ENCODE measurements around the gene VAC14.

The VAC14 gene

DNA sequence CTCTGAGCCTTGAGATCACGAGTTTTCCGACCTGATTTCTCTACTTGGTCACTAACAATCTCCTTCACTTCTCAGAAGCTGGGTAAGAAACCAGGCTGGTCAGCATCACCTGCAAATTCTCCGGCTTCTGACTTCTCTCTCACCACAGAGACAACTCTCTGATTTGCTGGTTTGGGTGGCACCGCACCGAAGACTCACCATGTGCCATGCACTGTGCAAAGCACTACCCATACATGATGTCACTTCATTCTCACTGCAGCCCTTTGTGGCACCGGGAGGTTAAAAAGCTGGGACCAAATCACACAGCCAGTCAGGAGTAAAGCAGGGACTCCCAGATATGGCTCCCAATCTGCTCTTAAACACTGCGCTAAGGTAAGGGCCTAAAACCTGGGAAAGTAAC, 647 bp downstream of the VAC14 start:
- no peak overlapping the region for H3K27ac ChIP-seq (ENCODE audit: low read depth, low read length)
- H3K36me3 ChIP-seq (ENCODE audit: control insufficient read depth, insufficient read depth, low read length) = no peaks in the 10 kb centered on the region
- peak overlapping the region; percentile 16 for H3K9ac ChIP-seq (ENCODE audit: low read length)
- no peaks in the 10 kb centered on the region for H3K27me3 ChIP-seq (ENCODE audit: control insufficient read depth, insufficient read depth, low read length)
- H3K4me1 ChIP-seq (ENCODE audit: control insufficient read depth, insufficient read depth, low read length) = peaks cover 5% of the 10 kb centered on the region
- peak overlapping the region; percentile 67 for H3K4me3 ChIP-seq (ENCODE audit: low read length)

DNA sequence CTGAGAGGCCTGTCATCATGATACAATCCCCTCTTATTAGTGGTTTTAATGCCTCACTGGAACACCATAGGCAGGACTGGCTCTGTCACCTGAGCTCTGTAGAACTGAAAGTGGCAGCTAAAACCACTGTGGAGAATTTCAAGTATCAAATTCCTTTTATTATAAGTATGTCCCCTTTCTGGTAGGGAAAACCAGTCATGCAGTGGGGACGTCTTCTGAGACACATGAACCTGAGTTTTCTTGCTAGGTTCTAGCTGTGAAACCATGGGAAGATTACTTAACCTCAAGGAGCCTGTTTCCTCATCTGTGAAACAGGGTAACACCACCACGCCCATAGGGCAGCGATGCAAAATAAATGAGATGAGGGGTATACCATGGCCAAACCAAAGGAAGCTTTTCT, 4.7 kb downstream of the VAC14 start:
- Histone ChIP-seq H3K27me3 (ENCODE audit: control insufficient read depth, insufficient read depth, low read length) (no peaks in the 10 kb centered on the region), H3K4me1 (ENCODE audit: control insufficient read depth, insufficient read depth, low read length) (peaks cover 5% of the 10 kb centered on the region), H3K36me3 (ENCODE audit: control insufficient read depth, insufficient read depth, low read length) (no peaks in the 10 kb centered on the region), H3K4me3 (ENCODE audit: low read length) (no peak overlapping the region), H3K27ac (ENCODE audit: low read depth, low read length) (no peak overlapping the region), H3K9ac (ENCODE audit: low read length) (no peak overlapping the region)

DNA sequence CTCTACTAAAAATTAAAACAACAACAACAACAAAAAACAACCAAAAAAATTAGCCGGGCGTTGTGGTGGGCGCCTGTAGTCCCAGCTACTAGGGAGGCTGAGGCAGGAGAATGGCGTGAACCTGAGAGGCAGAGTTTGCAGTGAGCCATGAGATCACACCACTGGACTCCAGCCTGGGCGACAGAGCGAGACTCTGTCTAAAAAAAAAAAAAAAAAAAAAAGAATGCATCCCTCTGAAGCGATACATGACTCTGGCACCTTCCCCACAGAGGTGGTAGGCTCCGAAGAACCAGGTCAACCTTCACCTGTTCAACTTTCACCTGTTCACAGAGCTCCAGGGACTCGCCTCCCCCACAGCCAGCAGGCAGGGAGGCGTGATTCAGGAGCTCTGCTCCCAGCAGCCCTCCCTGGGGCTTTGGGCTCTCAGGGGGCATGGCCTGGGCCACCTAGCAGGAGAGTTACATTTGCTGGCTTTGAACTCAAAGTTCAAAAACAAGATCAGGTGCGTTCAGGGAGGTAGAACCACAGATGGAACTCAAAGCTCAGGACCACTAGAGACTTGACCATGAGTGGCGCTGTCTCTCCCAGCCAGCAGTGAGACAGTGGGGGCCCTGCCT, 5.6 kb downstream of the VAC14 start:
- peaks cover 4% of the 10 kb centered on the region for H3K4me1 ChIP-seq (ENCODE audit: control insufficient read depth, insufficient read depth, low read length)
- no peak overlapping the region for H3K4me3 ChIP-seq (ENCODE audit: low read length)
- H3K36me3 ChIP-seq (ENCODE audit: control insufficient read depth, insufficient read depth, low read length) = no peaks in the 10 kb centered on the region
- H3K9ac ChIP-seq (ENCODE audit: low read length) = no peak overlapping the region
- no peaks in the 10 kb centered on the region for H3K27me3 ChIP-seq (ENCODE audit: control insufficient read depth, insufficient read depth, low read length)
- no peak overlapping the region for H3K27ac ChIP-seq (ENCODE audit: low read depth, low read length)

DNA sequence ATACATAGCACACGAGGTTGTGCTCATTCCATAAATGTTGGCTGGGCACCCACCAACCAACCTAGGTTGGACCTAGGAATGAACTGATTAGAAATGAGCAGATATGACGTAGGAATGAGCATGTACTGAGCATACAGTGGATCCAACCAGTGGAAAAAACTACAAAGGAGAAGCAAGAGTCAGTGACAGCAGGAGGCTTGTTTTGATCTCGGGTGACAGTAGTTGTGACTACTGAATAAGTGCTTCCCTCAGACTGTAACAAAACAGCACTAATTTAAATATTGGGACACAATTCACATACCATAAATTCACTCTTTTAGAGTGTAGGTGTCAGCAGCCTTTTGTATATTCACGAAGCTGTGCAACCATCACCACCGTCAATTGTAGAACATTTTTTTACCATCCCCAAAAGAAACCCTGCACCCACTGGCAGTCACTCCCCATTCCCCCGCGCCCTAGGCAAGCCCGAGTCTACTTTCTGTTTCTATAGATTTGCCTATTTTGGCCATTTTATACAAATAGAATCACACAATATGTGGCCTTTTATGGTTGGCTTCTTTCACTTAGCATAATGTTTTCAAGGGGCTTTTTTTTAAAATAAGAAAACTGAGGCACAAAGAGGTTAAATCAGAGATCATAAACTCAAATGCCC, 7.0 kb downstream of the VAC14 start:
- H3K36me3 ChIP-seq (ENCODE audit: control insufficient read depth, insufficient read depth, low read length) = no peaks in the 10 kb centered on the region
- H3K9ac ChIP-seq (ENCODE audit: low read length) = no peak overlapping the region
- no peak overlapping the region for H3K27ac ChIP-seq (ENCODE audit: low read depth, low read length)

DNA sequence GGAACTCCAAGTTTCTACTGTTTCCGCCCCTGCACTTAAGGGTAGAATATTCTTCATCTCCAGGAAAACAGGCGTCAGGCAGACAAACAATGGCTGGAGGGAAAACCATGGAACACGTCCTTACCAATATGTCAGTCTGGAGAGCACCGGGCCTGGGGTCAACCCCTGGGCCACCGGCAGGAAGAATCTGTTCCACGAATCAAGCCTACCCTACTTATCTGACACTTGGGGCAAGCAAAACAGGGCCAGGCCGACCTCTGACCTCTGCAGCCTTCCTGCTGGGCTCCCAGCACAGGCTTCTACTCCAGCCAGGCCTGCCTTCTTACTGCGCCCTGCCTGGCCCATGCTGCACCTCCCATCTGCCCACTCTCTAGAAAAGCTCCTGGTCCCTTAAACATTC, 10.1 kb downstream of the VAC14 start:
- Histone ChIP-seq H3K27me3 (ENCODE audit: control insufficient read depth, insufficient read depth, low read length) (no peaks in the 10 kb centered on the region), H3K36me3 (ENCODE audit: control insufficient read depth, insufficient read depth, low read length) (peaks cover 4% of the 10 kb centered on the region), H3K4me1 (ENCODE audit: control insufficient read depth, insufficient read depth, low read length) (no peaks in the 10 kb centered on the region), H3K27ac (ENCODE audit: low read depth, low read length) (no peak overlapping the region), H3K4me3 (ENCODE audit: low read length) (no peak overlapping the region), H3K9ac (ENCODE audit: low read length) (no peak overlapping the region)

More for the DNA sequence above, 7.0 kb downstream of the VAC14 start:
- no peaks in the 10 kb centered on the region for H3K27me3 ChIP-seq (ENCODE audit: control insufficient read depth, insufficient read depth, low read length)
- H3K4me1 ChIP-seq (ENCODE audit: control insufficient read depth, insufficient read depth, low read length) = no peaks in the 10 kb centered on the region
- no peak overlapping the region for H3K4me3 ChIP-seq (ENCODE audit: low read length)

DNA sequence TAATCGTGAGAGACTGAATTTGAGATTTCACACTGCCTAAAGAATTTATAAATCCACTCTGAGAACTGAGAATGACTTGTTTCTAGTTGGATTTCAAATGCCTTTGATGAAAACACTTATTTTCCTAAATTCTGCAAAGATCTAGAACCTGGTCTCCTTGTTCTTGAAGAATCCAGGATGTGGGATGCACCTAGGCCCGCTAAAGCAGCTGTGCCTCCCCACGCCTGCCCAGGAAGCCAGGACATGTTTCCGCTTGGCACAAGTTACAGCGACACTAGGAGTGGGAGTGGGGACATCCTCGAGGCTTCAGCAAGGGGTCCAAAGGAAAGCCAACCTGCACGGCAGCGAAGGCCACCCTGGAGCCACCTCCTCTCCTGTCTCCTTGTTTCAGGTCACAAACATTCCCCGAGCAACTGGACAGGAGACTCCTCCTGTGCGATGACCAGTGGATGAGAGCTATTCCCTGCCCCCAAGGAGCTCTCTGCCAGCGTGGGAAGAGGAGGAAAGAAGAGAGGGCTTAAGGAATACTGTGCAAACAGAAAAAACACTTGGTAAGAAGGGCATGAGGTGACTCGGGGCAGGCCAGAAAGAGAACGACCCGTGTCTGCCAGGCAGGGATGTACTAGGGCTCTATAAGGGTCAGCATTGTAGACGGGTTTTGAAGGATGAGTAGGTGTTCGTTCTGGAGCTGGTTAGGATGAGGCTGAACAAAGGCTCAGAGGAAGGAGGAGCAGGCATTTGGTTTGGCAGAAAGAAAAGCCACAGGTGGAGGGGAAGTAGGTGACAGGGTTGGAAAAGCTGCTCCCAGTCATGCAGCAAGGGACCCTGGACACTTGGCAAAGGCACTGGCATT, 11.1 kb downstream of the VAC14 start:
- Histone ChIP-seq H3K4me3 (ENCODE audit: low read length) (no peak overlapping the region), H3K36me3 (ENCODE audit: control insufficient read depth, insufficient read depth, low read length) (peaks cover 11% of the 10 kb centered on the region), H3K27ac (ENCODE audit: low read depth, low read length) (no peak overlapping the region), H3K27me3 (ENCODE audit: control insufficient read depth, insufficient read depth, low read length) (no peaks in the 10 kb centered on the region), H3K4me1 (ENCODE audit: control insufficient read depth, insufficient read depth, low read length) (no peaks in the 10 kb centered on the region), H3K9ac (ENCODE audit: low read length) (no peak overlapping the region)

DNA sequence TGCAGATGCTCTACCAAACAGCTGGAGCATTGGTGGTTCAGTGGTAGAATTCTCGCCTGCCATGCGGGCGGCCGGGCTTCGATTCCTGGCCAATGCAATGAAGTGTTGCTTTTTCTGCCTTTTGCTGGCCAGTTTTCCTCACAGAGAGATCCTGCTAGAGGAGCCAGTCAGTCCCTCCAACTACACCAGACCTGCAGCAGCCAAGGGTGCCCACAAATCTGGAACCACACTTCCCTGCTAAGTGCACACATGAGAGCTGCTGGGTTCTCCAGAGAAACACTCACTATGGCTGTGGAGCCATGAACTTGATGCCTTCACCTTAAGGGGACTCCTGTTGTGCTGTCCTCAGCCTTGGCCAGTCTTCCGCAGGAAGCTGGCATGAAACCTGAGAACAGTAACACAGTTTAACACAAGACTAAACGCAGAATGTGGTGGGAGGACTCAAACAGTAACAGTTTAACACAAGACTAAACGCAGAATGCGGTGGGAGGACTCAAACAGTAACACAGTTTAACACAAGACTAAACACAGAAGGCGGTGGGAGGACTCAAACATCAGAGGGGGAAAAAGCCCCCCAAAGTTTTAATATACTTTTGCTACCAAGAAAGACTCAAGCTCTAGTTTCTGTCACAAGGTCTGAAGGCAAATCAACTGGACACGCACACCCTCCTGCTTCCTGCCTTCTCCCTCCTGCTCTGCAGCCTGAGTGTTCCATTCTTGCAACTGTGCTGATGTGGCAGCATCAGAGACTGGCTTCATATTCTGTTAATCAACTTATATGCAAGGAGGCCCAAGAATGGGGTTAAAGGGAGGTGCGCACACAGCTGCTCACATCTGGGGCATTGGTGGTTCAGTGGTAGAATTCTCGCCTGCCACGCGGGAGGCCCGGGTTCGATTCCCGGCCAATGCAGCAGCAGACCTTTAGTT, 12.0 kb downstream of the VAC14 start:
- H3K27me3 ChIP-seq (ENCODE audit: control insufficient read depth, insufficient read depth, low read length) = no peaks in the 10 kb centered on the region
- H3K4me1 ChIP-seq (ENCODE audit: control insufficient read depth, insufficient read depth, low read length) = no peaks in the 10 kb centered on the region
- no peak overlapping the region for H3K27ac ChIP-seq (ENCODE audit: low read depth, low read length)
- H3K36me3 ChIP-seq (ENCODE audit: control insufficient read depth, insufficient read depth, low read length) = peaks cover 11% of the 10 kb centered on the region
- H3K4me3 ChIP-seq (ENCODE audit: low read length) = no peak overlapping the region
- no peak overlapping the region for H3K9ac ChIP-seq (ENCODE audit: low read length)

DNA sequence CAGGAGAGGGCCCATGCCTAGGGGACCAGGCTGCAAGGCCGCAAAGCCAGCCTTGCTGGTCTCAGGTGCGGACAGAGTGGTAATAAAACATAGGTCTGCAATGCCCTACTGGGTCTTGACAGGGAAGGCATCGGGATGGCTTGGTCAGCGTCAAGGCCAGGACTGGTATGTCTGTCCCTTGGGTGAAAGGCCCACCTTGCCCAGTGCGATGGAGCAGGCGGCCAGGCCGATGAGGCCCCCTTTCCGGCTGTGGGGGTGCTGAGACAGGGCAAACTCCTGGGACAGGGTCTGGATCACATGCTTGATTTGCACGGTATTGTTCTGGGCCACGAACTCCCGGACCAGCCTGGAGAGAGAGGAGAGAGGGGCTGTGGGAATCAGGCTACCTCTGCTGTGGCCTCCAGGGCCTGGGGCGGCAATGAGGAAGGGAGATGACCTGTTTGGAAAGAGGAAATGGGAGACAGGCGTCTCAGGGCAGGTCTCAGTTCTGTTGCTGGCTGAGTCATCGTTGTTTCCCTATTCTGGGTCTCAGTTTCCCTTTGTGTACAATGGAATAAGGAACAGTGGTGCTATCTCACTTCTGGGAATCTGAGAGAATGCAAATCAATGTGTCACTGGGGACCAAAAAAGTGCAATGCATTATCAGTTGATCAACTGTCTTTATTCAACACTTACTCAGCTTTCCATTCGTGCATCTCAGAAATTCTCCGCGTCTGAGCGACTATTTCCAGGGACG, 14.8 kb downstream of the VAC14 start:
- Histone ChIP-seq H3K27me3 (ENCODE audit: control insufficient read depth, insufficient read depth, low read length) (no peaks in the 10 kb centered on the region), H3K4me3 (ENCODE audit: low read length) (no peak overlapping the region), H3K9ac (ENCODE audit: low read length) (no peak overlapping the region), H3K4me1 (ENCODE audit: control insufficient read depth, insufficient read depth, low read length) (no peaks in the 10 kb centered on the region), H3K36me3 (ENCODE audit: control insufficient read depth, insufficient read depth, low read length) (peaks cover 15% of the 10 kb centered on the region), H3K27ac (ENCODE audit: low read depth, low read length) (no peak overlapping the region)

DNA sequence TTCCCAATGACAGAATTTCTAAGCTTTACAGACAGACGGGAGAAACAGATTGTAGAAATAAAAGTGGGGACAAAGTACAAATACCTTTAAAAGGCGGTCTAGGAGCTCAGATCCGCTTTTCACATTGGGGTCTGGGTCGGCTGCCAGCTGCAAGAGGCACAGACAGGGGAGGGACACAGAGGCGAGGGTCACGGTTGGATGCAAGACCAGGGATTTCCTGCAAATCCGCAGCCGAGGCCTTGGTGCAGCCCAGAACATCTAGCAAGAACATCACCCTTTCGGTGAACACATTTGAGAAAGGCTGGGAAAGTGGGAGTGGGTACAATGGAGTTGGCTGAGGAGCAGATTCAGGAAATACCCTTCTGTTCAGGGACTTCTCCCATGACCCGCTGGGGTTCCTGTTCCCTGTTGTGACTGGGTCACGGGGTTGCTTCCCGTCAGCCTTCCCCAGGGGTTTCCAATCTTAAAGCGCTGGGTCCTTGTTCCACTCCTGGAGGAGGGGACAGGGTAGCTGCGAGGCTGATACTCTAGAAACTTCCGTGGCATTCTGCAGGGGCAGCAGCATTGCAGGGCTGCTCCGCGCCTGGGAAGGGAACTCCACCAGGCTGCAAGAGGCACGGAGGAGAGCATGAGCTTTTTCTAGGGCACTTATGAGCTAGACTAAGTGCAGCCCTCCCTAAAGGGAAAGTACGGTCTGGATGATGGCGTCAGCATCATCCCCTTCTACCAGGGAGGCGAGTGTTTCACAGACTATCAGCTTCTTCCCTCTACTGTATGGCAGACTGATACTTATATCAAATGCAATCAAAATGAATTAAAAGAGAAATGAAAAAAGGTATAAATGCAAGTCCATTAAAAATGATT, 16.0 kb downstream of the VAC14 start:
- Histone ChIP-seq H3K9ac (ENCODE audit: low read length) (no peak overlapping the region), H3K36me3 (ENCODE audit: control insufficient read depth, insufficient read depth, low read length) (peaks cover 26% of the 10 kb centered on the region), H3K27me3 (ENCODE audit: control insufficient read depth, insufficient read depth, low read length) (no peaks in the 10 kb centered on the region), H3K4me3 (ENCODE audit: low read length) (no peak overlapping the region), H3K4me1 (ENCODE audit: control insufficient read depth, insufficient read depth, low read length) (no peaks in the 10 kb centered on the region), H3K27ac (ENCODE audit: low read depth, low read length) (no peak overlapping the region)

DNA sequence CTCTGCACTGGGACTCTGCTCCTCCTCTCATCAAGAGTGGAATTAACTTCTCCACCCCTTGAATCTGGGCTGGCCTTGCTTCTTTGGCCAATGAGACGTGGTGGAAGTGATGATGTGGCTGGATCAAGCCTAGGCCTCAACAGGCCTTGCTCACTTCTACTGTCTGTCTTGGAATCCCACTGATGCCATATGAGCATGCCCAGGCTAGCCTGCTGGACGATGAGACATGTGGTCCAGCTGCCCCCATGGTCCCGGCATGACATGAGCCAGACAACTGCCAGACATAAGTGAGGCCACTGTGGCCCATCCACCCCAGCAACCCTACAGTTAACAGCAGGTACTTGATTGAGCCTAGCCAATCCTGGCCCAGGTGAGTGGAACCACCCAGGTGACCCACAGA, 18.7 kb downstream of the VAC14 start:
- Histone ChIP-seq H3K36me3 (ENCODE audit: control insufficient read depth, insufficient read depth, low read length) (peaks cover 33% of the 10 kb centered on the region), H3K4me3 (ENCODE audit: low read length) (no peak overlapping the region), H3K4me1 (ENCODE audit: control insufficient read depth, insufficient read depth, low read length) (peaks cover 4% of the 10 kb centered on the region), H3K27me3 (ENCODE audit: control insufficient read depth, insufficient read depth, low read length) (no peaks in the 10 kb centered on the region), H3K27ac (ENCODE audit: low read depth, low read length) (no peak overlapping the region), H3K9ac (ENCODE audit: low read length) (no peak overlapping the region)

DNA sequence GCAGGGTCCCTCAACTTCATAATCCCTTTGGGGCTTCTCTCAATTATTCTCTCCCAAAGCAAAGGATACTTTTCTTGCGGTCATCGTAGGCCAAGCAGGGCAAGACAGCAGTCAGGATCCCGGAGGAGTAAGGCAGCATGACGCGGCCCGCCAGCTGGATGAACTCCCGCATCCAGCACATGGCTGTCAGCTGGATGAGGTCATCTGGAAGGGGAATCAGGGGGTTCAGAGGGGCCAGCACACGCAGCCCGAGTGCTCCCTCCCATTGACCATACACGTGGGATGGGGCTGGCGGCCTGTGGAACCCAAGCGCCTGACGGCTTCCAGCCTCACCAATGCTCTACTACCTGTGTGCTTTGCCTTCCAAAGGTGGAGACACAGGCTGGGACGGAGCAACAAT, 19.2 kb downstream of the VAC14 start:
- Histone ChIP-seq H3K27me3 (ENCODE audit: control insufficient read depth, insufficient read depth, low read length) (no peaks in the 10 kb centered on the region), H3K36me3 (ENCODE audit: control insufficient read depth, insufficient read depth, low read length) (peaks cover 33% of the 10 kb centered on the region), H3K4me1 (ENCODE audit: control insufficient read depth, insufficient read depth, low read length) (peaks cover 4% of the 10 kb centered on the region), H3K4me3 (ENCODE audit: low read length) (no peak overlapping the region), H3K9ac (ENCODE audit: low read length) (no peak overlapping the region), H3K27ac (ENCODE audit: low read depth, low read length) (no peak overlapping the region)

Data from rectal smooth muscle tissue (tissue), 1 donor.